Activated naive CD8-positive, alpha-beta T cell treated with anti-CD3 and anti-CD28 coated beads, Interleukin-2, amount 50 U/mL, for 24 hours (primary cell): ENCODE measurements around the gene RAB40B.

ENCODE experiments used
- ATAC-seq: fragments of 150-1000 bp; cut with Tn5 transposase; one replicate; pipeline ENCODE4 v1.10.0; 2021
- DNase-seq: peaks from one replicate; pipeline ENCODE4 v3.0.0; 2021
- H3K27ac Mint-ChIP-seq: one replicate; pipeline ENCODE4 v1.8.0; 2021; ENCODE audit warnings: mild to moderate bottlenecking, mixed read lengths
- H3K27me3 Mint-ChIP-seq: one replicate; pipeline ENCODE4 v1.8.0; 2021; ENCODE audit warnings: mixed read lengths
- H3K36me3 Mint-ChIP-seq: one replicate; pipeline ENCODE4 v1.8.0; 2021; ENCODE audit warnings: low read depth, mixed read lengths
- H3K4me1 Mint-ChIP-seq: one replicate; pipeline ENCODE4 v1.8.0; 2021; ENCODE audit warnings: mixed read lengths
- H3K4me3 Mint-ChIP-seq: one replicate; pipeline ENCODE4 v1.8.0; 2021; ENCODE audit warnings: mild to moderate bottlenecking, moderate library complexity, mixed read lengths
- H3K9me3 Mint-ChIP-seq: one replicate; pipeline ENCODE4 v1.8.0; 2021; ENCODE audit warnings: mixed read lengths

Gene RAB40B

GRCh38 chr17:82687375-82687861, 11.1 kb downstream of the RAB40B start:
- Mint-ChIP-seq H3K4me1 (peaks cover 6% of the 10 kb centered on the region), H3K4me3 (no peak overlapping the region), H3K9me3 (no peaks in the 10 kb centered on the region), H3K36me3 (no peaks in the 10 kb centered on the region), H3K27ac (no peak overlapping the region), H3K27me3 (no peaks in the 10 kb centered on the region)
- DNase-seq (no peak), ATAC-seq (no peak)

- ATAC-seq, result no peak
- peaks cover 5% of the 10 kb centered on the region for H3K4me1 Mint-ChIP-seq
- no peak overlapping the region for H3K4me3 Mint-ChIP-seq
- H3K9me3 Mint-ChIP-seq, result peaks cover 6% of the 10 kb centered on the region
- H3K27ac Mint-ChIP-seq, result no peak overlapping the region
- H3K27me3 Mint-ChIP-seq, result no peaks in the 10 kb centered on the region
- peaks cover 6% of the 10 kb centered on the region for H3K36me3 Mint-ChIP-seq
- DNase-seq, result no peak
These were observed 11.9 kb downstream of the RAB40B start for GRCh38 chr17:82686366-82687324.

GRCh38 chr17:82685291-82685690, 13.2 kb downstream of the RAB40B start:
- H3K9me3 Mint-ChIP-seq, result peaks cover 7% of the 10 kb centered on the region
- H3K4me1 Mint-ChIP-seq, result no peaks in the 10 kb centered on the region
- no peak for ATAC-seq

GRCh38 chr17:82684228-82684841, 14.2 kb downstream of the RAB40B start:
- no peak overlapping the region for H3K4me3 Mint-ChIP-seq

More at GRCh38 chr17:82685291-82685690, 13.2 kb downstream of the RAB40B start:
- DNase-seq, result no peak
- Mint-ChIP-seq H3K4me3 (no peak overlapping the region), H3K27ac (no peak overlapping the region), H3K36me3 (peaks cover 6% of the 10 kb centered on the region), H3K27me3 (no peaks in the 10 kb centered on the region)

GRCh38 chr17:82683534-82683933, 15.0 kb downstream of the RAB40B start:
- no peak for ATAC-seq
- Mint-ChIP-seq H3K4me3 (no peak overlapping the region), H3K27me3 (no peaks in the 10 kb centered on the region), H3K4me1 (no peaks in the 10 kb centered on the region), H3K27ac (no peak overlapping the region), H3K9me3 (peaks cover 7% of the 10 kb centered on the region), H3K36me3 (peaks cover 6% of the 10 kb centered on the region)
- DNase-seq, result no peak

More at GRCh38 chr17:82684228-82684841, 14.2 kb downstream of the RAB40B start:
- DNase-seq (no peak), ATAC-seq (no peak)
- Mint-ChIP-seq H3K27me3 (no peaks in the 10 kb centered on the region), H3K9me3 (peaks cover 7% of the 10 kb centered on the region), H3K4me1 (no peaks in the 10 kb centered on the region), H3K27ac (no peak overlapping the region), H3K36me3 (peaks cover 6% of the 10 kb centered on the region)

- Mint-ChIP-seq H3K27ac (no peak overlapping the region), H3K4me3 (no peak overlapping the region), H3K4me1 (no peaks in the 10 kb centered on the region), H3K36me3 (peaks cover 6% of the 10 kb centered on the region), H3K9me3 (peaks cover 7% of the 10 kb centered on the region), H3K27me3 (no peaks in the 10 kb centered on the region)
- DNase-seq (no peak), ATAC-seq (no peak)
These were observed 17.0 kb downstream of the RAB40B start for GRCh38 chr17:82681547-82681946.

- peaks cover 6% of the 10 kb centered on the region for H3K36me3 Mint-ChIP-seq
- H3K4me1 Mint-ChIP-seq, result no peaks in the 10 kb centered on the region
- H3K27me3 Mint-ChIP-seq, result no peaks in the 10 kb centered on the region
- no peak overlapping the region for H3K27ac Mint-ChIP-seq
- no peak overlapping the region for H3K4me3 Mint-ChIP-seq
- ATAC-seq (no peak), DNase-seq (no peak)
- H3K9me3 Mint-ChIP-seq, result peaks cover 7% of the 10 kb centered on the region
These were observed 18.7 kb downstream of the RAB40B start for GRCh38 chr17:82679586-82680465.

GRCh38 chr17:82678265-82678891, 20.1 kb downstream of the RAB40B start:
- Mint-ChIP-seq H3K4me3 (no peak overlapping the region), H3K36me3 (peaks cover 6% of the 10 kb centered on the region), H3K27ac (no peak overlapping the region), H3K27me3 (no peaks in the 10 kb centered on the region), H3K4me1 (no peaks in the 10 kb centered on the region), H3K9me3 (peaks cover 7% of the 10 kb centered on the region)
- DNase-seq (no peak), ATAC-seq (no peak)

GRCh38 chr17:82677353-82677925, 21.1 kb downstream of the RAB40B start:
- Mint-ChIP-seq H3K27ac (no peak overlapping the region), H3K9me3 (peaks cover 7% of the 10 kb centered on the region), H3K4me1 (no peaks in the 10 kb centered on the region), H3K36me3 (peaks cover 6% of the 10 kb centered on the region), H3K27me3 (no peaks in the 10 kb centered on the region), H3K4me3 (no peak overlapping the region)
- DNase-seq, result no peak
- ATAC-seq, result no peak

- no peaks in the 10 kb centered on the region for H3K36me3 Mint-ChIP-seq
- no peak overlapping the region for H3K27ac Mint-ChIP-seq
- DNase-seq, result no peak
- no peaks in the 10 kb centered on the region for H3K9me3 Mint-ChIP-seq
- no peak overlapping the region for H3K4me3 Mint-ChIP-seq
- H3K4me1 Mint-ChIP-seq, result no peaks in the 10 kb centered on the region
- ATAC-seq, result no peak
- no peaks in the 10 kb centered on the region for H3K27me3 Mint-ChIP-seq
These were observed 22.8 kb downstream of the RAB40B start for GRCh38 chr17:82675476-82676245.

- Mint-ChIP-seq H3K4me3 (no peak overlapping the region), H3K27ac (no peak overlapping the region), H3K27me3 (no peaks in the 10 kb centered on the region), H3K9me3 (no peaks in the 10 kb centered on the region), H3K4me1 (no peaks in the 10 kb centered on the region), H3K36me3 (no peaks in the 10 kb centered on the region)
- no peak for DNase-seq
- no peak for ATAC-seq
These were observed 23.6 kb downstream of the RAB40B start for GRCh38 chr17:82674656-82675475.

- no peak overlapping the region for H3K27ac Mint-ChIP-seq
These were observed 27.6 kb downstream of the RAB40B start for GRCh38 chr17:82670661-82671450.

More at GRCh38 chr17:82670661-82671450, 27.6 kb downstream of the RAB40B start:
- Mint-ChIP-seq H3K36me3 (no peaks in the 10 kb centered on the region), H3K9me3 (no peaks in the 10 kb centered on the region), H3K4me3 (no peak overlapping the region), H3K4me1 (peaks cover 4% of the 10 kb centered on the region), H3K27me3 (no peaks in the 10 kb centered on the region)
- DNase-seq (no peak), ATAC-seq (no peak)
